Astrocyte of the cerebellum (primary cell): ENCODE data around the gene CD99L2.

ENCODE experiments used
- DNase-seq: peaks from one replicate; pipeline ENCODE4 v3.0.0-alpha.2; 2011; ENCODE audit warnings: low read depth
- H3K4me3 ChIP-seq: 2 replicates; pipeline ENCODE4 v1.5.1; 2011; ENCODE audit warnings: mild to moderate bottlenecking, low read depth, low read length, moderate library complexity
- CTCF ChIP-seq: IDR thresholded peaks from 2 replicates; pipeline ENCODE4 v1.5.1; 2012; ENCODE audit warnings: low read length, low read depth, moderate library complexity, mild to moderate bottlenecking; ENCODE audit errors: missing control alignments
- in situ Hi-C: cut with HindIII; loops from 2 replicates; pipeline ENCODE4 v1.10.0; 2017; ENCODE audit warnings: low sequenced_read_pairs

The CD99L2 gene

GRCh38 chrX:150730719-150731118, 167.7 kb downstream of the CD99L2 start:
- peak; percentile 13 for DNase-seq
- no peak overlapping the region for H3K4me3 ChIP-seq
- no peak for TF ChIP-seq CTCF
- in situ Hi-C loops = no loop called here

- in situ Hi-C loops = no loop called here
- DNase-seq = no peak
- no peak overlapping the region for H3K4me3 ChIP-seq
- no peak for TF ChIP-seq CTCF
Observed at GRCh38 chrX:150729956-150730355, 168.5 kb downstream of the CD99L2 start.

GRCh38 chrX:150719621-150720020, 178.8 kb downstream of the CD99L2 start:
- no peak for DNase-seq
- in situ Hi-C loops = no loop called here
- no peak for TF ChIP-seq CTCF
- no peak overlapping the region for H3K4me3 ChIP-seq
